GM19240 (cell line): ENCODE results near the gene PHC3.
"Not testable (repeated sequence)": the region's sequence is repeated elsewhere in the genome, so short reads cannot be mapped to it uniquely, and the experiment has no call there.

Experiments used
- DNase-seq: peaks from one replicate; pipeline ENCODE4 v3.0.0; 2011; ENCODE audit warnings: low spot score; ENCODE audit not compliant: insufficient read length

The PHC3 gene

GRCh38 chr3:170195759-170196158, 14.2 kb upstream of the PHC3 start:
- DNase-seq: not testable (repeated sequence)

DNA sequence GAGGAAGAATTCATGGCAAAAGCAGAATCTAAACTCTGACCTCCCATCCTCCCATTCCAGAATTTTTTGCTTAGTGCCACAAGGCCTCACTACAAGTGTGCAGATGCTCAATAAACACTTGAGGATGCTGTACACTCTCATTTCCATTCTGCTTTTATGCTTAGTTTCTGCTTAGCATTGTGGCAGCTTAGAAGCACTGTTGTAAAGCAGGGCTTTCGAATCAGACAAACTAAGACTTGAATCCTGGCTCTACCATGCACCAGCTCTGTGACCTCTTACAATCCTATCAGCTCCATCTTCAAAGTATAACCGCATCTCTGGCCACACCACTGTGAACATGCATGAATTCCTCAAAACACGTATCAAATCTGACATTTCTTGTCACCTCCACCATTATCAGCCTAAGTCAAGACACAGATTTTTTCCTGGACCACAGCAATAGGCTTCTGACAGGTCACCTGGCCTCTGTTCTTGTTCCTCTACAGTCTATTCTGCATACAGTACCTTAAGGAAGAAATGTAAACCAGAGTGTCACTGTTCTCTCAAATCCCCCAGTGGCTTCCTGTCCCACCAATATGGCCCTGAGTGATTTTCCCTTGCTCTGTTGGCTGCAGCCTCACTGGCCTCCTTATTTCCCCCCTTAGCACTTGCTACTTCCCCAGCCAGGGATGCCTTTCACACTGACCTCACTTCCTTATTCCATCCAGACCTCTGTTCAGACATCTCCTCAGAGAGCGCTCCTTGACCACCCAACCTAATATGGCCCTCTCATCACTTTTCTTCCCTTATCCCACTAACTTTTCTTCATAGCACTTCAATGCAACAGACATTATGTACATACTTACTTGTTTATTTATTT, 8.1 kb upstream of the PHC3 start:
- no peak for DNase-seq

DNA sequence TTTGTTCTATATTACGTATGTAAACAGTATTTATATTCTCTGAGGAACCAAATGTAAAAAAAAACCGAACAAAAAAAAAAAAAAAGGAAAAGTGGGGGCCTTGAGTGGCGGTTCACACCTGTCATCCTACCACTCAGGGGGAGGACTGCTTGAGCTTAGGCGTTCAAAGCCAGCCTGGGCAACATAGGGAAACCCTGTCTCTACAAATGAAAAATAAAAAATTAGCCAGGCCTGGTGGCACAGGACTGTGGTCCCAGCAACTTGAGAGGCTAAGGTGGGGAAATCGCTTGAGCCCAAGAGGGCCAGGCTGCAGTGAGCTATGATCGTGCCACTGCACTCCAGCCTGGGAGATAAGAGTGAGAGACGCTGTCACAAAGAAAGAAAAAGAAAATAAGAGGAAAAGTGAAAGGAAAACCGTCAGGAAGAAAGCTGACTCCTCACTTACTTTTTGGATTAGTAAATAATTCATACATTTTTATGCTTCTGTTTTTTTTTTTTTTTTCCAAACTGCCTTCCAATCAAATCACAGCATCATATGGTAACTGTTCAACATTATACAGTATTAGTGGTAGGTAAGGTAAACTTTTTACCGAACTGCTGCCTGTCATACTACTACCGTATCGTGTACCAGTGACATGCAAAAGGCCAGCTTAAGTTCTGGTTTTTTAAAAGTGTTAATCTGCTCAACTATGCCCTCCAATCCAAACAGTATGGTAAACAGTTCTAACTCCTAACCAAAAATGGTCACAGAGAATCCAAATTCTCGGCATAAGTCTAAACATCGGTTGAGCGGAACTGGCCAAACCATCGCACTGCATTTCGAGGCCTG, 1.2 kb downstream of the PHC3 start:
- DNase-seq: no peak

DNA sequence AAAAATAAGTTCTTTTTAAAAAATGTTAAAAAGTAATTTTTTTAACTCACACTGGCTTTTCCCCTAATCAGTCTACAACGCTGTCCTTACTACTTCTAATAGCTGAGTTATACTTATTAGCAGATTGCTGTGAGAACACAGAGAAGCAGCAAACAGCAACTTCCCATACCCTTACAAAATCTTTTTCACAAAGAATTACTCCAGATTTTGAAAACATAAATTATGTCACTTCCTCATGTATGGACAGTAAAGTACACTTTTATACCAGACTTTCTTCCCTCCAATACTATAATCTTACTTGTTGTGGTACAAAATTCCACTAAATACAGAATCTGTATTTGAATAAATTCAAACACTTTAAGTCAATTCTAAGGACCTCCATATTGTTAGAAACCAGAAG, 2.1 kb downstream of the PHC3 start:
- no peak for DNase-seq

DNA sequence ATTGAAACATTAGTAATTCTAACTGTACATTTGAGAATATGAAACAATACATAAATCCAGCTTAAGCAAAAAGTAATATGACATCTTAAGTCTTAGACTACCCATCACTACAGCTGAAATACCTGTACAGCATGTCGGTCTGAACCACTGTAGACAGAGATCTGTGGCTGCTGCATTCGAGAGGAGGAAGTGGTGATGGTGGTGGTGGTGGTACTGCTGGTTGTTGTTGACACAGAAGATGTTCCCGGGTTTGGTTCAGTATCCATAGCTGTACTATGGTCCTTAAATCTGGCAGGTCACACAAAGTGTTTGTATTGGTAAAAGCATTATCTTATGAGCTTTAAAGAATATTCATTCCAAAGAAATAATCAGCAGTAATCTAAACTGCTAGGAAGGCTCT, 2.9 kb downstream of the PHC3 start:
- no peak for DNase-seq

DNA sequence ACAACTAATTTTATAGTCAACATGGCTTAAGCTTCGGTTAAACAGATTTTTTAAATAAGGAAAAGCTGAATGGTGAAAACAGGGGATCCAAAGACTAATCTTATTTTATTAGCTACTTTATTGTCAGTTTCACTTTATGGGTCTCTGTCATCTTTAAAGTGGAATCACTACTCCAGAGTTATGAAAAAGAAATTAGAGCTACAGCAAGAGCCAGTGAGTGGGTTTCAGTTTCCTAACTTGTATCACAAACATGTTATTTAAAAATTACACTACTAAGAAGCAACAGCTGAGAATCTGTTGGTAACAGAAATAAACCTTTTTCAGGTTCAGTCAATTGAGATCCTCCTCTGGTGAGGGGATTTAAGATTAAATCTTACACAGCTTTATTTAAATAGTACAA, 10.0 kb downstream of the PHC3 start:
- DNase-seq: peak; percentile 32

DNA sequence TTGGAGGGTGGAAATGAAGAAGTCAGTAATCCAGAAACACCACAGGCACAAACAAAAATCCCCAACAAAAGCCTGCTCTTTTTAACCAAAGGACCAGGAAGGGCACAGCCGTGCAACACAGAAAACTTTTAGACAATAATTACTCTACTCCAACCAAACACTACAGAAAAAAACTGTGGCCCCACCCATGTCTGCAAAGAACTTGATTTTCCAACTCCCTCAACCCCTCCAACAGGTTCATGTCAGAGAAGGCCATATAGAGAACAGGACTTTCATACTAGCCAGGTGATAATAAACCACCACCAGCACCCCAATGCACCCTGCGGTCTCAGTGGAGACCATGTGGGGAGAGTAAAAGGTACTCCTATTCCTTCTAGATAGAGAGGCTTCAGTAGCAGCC, 16.8 kb downstream of the PHC3 start:
- no peak for DNase-seq

DNA sequence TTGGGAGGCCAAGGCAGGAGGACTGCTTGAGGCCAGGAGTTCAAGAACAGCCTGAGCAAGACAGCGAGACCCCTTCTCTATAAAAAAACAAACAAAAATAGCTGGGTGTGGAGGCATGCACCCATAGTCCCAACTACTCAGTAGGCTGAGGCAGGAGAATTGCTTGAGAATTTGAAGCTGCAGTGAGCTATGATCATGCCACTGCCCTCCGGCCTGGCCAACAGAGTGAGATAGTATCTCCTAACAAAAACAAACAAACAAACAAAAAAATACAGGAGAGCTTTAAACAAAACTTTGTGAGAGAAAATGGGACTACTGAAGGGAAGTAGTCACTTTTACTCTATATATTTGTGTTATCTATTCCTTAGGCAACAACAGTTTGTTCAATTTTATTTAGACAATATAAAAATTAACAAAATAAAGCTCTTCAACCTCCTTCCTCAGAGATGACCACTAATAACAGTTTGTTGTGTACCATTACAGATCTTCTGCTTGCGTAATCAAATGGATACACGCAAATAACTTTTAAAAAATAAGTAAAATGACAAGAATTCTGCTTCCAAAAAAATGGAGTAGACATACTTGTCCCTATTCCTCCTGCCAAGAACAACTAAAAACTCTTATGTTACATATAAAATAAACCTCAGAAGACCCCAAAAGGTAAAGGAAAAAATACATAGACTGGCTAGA, 17.4 kb downstream of the PHC3 start:
- no peak for DNase-seq

DNA sequence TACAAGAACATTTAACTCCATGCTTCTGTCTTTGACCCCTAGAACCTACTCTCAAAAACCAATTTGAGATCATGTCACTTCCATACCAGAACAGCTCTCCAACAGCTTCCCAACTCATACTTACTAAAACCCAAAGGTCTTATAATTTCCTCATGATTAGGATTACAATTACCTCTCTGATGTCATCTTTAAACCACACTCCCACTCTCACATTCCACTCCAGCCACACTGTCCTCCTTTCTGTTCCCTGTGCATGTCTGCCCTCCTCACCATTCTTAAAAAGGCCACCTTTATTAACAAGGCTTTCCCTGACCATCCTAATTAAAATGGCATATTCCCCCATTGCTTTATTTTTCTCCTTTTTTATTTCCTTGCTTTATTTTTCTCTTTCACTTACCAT, 18.9 kb downstream of the PHC3 start:
- no peak for DNase-seq

- DNase-seq: no peak
These were observed 19.5 kb downstream of the PHC3 start for GRCh38 chr3:170162052-170162451.

- no peak for DNase-seq
These were observed 21.6 kb downstream of the PHC3 start for GRCh38 chr3:170159933-170160332.

- DNase-seq: no peak
These were observed 22.1 kb downstream of the PHC3 start for GRCh38 chr3:170159459-170159858.

DNA sequence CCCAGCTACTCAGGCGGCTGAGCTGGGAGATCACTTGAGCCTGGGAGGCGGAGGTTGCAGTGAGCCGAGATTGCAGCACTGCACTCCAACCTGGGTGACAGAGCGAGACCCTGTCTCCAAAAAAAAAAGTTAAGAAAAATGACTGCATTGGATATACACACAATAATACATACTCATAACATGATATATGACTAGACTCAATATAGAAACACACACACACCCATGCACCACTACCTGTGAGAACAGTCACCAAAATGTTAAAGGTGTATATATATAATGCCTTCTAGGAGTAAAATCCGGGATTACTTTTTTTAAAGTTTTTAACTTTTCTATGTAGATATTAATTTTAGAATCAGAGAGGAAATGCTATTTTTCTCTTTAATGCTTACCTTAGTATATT, 25.9 kb downstream of the PHC3 start:
- DNase-seq: no peak

- no peak for DNase-seq
These were observed 26.9 kb downstream of the PHC3 start for GRCh38 chr3:170154569-170155143.

DNA sequence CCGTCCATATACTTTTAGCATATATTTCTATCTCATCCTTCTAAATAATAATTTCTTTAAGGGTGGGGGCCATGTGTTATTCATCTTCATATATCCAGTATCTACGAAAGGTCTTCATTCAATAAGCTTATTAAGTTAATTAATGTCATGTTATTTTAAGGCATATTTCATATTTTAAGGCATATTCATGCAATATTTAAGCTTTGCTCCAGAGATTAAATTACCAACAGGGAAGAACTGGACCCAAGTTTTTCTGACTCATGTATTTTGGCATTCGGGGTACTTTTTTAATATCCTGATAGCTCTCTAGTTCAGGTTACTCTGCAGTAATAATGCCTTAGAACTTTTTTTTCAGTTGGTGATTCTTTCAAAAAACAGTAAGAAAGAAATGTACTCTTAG, 27.4 kb downstream of the PHC3 start:
- DNase-seq: no peak

- no peak for DNase-seq
These were observed 30.0 kb downstream of the PHC3 start for GRCh38 chr3:170151536-170151935.

DNA sequence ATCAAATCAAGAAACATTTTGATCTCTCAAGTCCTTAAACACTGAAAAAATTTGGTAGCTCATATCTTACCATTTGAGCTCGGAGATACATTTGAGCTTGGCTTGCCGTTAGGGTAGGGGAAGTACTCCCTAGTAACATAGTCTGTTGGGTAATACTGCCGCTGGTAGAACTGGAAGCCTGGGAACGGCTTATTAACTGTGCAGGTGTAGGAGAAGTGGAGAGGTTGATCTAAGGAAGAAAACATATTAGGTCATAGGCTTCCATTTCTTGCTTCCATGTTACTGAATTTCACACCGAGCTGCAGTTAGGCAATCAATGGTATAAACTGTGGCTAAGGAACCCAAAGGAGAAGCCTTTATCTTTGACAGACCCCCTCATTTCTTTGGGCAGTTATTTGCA, 32.5 kb downstream of the PHC3 start:
- DNase-seq: no peak

- no peak for DNase-seq
These were observed 36.3 kb downstream of the PHC3 start for GRCh38 chr3:170145278-170145677.

- DNase-seq: no peak
These were observed 37.1 kb downstream of the PHC3 start for GRCh38 chr3:170144437-170144843.

DNA sequence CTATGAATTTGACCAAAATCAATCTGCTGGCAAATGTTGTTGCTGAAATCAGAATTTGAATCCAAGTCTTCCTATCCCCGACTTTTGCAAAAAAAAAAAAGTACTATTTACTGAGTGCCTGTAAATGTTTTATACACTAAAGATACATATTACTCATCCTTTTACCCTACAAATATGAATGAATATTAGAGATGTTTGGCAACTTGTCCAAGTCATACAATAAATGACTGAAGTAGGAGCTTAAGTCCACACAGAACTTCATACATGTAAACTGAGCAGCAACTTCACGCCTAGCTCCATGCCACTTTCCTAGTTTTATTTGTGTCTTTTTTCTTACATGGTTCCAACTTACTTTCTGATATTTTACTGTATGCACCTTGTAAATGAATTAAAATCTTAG, 39.2 kb downstream of the PHC3 start:
- DNase-seq: no peak

- no peak for DNase-seq
These were observed 43.5 kb downstream of the PHC3 start for GRCh38 chr3:170137986-170138385.

- DNase-seq: no peak
These were observed 49.2 kb downstream of the PHC3 start for GRCh38 chr3:170132335-170132734.
